ENCODE measurements around the gene DHRS2. TPM values are rescaled to one million over a fixed set of nuclear protein-coding genes. Genes with fewer than 3 reads are reported as not detected.
"Not testable (repeated sequence)": the region's sequence is repeated elsewhere in the genome, so short reads cannot be mapped to it uniquely, and the experiment has no call there.

Gene DHRS2
- total RNA-seq, 4 donors from 2014 or later: not detected

DNA sequence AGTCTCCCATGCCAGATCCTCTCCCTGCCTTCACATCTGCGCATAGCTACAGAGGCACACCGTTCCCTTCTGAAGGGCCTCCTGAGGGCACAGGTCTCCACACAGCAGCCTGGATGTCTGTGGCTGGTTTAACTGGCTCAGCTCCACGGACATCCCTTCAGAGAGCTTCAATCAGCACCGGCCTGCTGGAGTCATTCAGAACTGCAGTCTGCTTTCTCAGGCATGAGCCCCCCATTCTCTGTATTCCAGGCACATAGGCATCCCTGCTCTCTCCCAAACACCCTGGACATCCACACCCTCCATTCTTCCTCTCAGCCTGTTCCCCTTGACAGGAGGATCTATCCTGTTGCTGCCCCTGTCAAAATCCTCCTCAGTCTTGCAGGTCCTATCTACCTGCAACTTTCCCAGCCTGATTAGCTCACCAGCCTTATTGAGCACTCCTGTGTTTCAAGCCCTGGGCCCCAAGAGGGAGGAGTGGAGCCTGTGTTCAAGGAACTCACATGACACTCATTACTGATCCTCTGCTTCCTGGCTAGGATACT lies 2.9 kb upstream of the DHRS2 start:
- Histone ChIP-seq H3K27ac (no peak overlapping the region), H3K27me3 (no peaks in the 10 kb centered on the region), H3K36me3 (no peaks in the 10 kb centered on the region), H3K9me3 (no peaks in the 10 kb centered on the region), H3K4me1 (peaks cover 0 to 9% (median 3%) of the 10 kb centered on the region in 4 donors), H3K4me3 (no peak overlapping the region)
- intact Hi-C loops (cut with DNase I; ENCODE audit: low total_unique reads): no loop called here
- WGBS, 2 donors (ENCODE audit: low coverage in 1 of 2): 78 to 90% methylated on average over 2 to 4 of the region's 4 CpGs
- in situ Hi-C loops (cut with MboI; ENCODE audit: low pct_ligation_motif_present in 1 of 4, low pct_unique_long_range_greater_than_20kb in 1 of 4, low sequenced_read_pairs in 3 of 4): loop anchor here in 3 of 4 donors (25.0 kb wide), 2 partner anchors 279 to 304 kb away; no protein-coding TSS in a partner anchor
- TF ChIP-seq EP300 (IDR thresholded peaks at IDR 0.05; ENCODE audit: low read depth): no peak
- TF ChIP-seq POLR2A (IDR thresholded peaks at IDR 0.05): no peak
- TF ChIP-seq, protein P1, sequence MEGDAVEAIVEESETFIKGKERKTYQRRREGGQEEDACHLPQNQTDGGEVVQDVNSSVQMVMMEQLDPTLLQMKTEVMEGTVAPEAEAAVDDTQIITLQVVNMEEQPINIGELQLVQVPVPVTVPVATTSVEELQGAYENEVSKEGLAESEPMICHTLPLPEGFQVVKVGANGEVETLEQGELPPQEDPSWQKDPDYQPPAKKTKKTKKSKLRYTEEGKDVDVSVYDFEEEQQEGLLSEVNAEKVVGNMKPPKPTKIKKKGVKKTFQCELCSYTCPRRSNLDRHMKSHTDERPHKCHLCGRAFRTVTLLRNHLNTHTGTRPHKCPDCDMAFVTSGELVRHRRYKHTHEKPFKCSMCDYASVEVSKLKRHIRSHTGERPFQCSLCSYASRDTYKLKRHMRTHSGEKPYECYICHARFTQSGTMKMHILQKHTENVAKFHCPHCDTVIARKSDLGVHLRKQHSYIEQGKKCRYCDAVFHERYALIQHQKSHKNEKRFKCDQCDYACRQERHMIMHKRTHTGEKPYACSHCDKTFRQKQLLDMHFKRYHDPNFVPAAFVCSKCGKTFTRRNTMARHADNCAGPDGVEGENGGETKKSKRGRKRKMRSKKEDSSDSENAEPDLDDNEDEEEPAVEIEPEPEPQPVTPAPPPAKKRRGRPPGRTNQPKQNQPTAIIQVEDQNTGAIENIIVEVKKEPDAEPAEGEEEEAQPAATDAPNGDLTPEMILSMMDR (IDR thresholded peaks at IDR 0.05): no peak
- TF ChIP-seq POLR2AphosphoS5 (IDR thresholded peaks at IDR 0.05): no peak
- DNase-seq: no peak

DNA sequence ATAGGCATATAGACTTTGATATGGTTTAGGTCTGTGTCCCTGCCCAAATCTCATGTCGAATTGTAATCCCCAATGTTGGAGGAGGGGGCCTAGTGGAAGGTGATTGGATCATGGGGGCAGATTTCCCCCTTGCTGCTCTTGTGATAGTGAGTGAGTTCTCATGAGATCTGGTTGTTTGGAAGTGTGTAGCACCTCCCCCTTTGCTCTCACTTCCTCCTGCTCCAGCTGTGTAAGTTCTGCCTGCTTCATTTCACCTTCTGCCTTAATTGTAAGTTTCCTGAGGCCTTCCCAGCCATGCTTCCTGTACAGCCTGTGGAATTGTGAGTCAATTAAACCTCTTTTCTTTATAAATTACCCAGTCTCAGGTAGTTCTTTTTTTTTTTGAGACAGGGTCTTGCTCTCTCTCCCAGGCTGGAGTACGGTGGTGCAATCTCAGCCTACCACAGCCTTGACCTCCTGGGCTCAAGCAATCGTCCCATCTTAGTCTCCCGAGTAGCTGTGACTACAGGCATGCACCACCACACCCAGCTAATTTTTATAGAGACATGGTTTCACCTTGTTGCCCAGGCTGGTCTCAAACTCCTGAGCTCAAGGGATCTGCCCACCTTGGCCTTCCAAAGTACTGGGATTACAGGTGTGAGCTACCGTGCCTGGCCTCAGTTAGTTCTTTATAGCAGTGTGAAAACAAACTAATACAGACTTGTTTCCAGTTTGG lies 1.3 kb upstream of the DHRS2 start:
- DNase-seq; H3K27me3 ChIP-seq; H3K9me3 ChIP-seq; intact Hi-C loops (cut with DNase I; ENCODE audit: low total_unique reads); H3K4me3 ChIP-seq; H3K36me3 ChIP-seq; H3K27ac ChIP-seq: not testable (repeated sequence)
- H3K4me1 ChIP-seq: peaks cover 0 to 11% (median 3%) of the 10 kb centered on the region in 4 donors
- WGBS, 2 donors (ENCODE audit: low coverage in 1 of 2): 79 to 89% methylated on average over 3 to 5 of the region's 5 CpGs
- in situ Hi-C loops (cut with MboI; ENCODE audit: low pct_ligation_motif_present in 1 of 4, low pct_unique_long_range_greater_than_20kb in 1 of 4, low sequenced_read_pairs in 3 of 4): loop anchor here in 3 of 4 donors (25.0 kb wide), 2 partner anchors 277 to 302 kb away; no protein-coding TSS in a partner anchor

DNA sequence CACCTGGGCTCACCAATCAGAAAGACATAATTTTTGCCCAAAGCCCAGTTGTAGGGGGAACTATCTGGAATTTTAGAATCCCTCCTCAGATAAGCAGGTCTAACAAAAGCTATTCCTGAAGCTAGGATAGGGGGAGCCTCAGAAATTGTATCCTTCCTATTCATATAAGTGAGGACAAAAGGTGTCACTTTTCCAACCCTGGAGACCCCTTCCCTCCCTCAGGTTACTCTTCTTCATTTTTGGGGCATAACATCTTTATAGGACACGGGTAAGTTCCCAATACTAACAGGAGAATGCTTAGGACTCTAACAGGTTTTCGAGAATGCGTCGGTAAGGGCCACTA lies 1.1 kb downstream of the DHRS2 start:
- H3K9me3 ChIP-seq; H3K27me3 ChIP-seq; DNase-seq; H3K4me3 ChIP-seq; intact Hi-C loops (cut with DNase I; ENCODE audit: low total_unique reads); H3K36me3 ChIP-seq; H3K27ac ChIP-seq: not testable (repeated sequence)
- peaks cover 0 to 18% (median 12%) of the 10 kb centered on the region in 4 donors for H3K4me1 ChIP-seq
- in situ Hi-C loops (cut with MboI; ENCODE audit: low pct_ligation_motif_present in 1 of 4, low pct_unique_long_range_greater_than_20kb in 1 of 4, low sequenced_read_pairs in 3 of 4): loop anchor here in 3 of 4 donors (25.0 kb wide), 2 partner anchors 275 to 300 kb away; no protein-coding TSS in a partner anchor
- WGBS, 2 donors (ENCODE audit: low coverage in 1 of 2): 94 to 96% methylated on average over 4 of the region's 4 CpGs

GRCh38 chr14:23637655-23638413 lies 1.7 kb downstream of the DHRS2 start:
- H3K36me3 ChIP-seq; H3K27me3 ChIP-seq; intact Hi-C loops (cut with DNase I; ENCODE audit: low total_unique reads); H3K9me3 ChIP-seq; H3K27ac ChIP-seq; DNase-seq; H3K4me3 ChIP-seq: not testable (repeated sequence)
- H3K4me1 ChIP-seq: peaks cover 0 to 18% (median 10%) of the 10 kb centered on the region in 4 donors
- in situ Hi-C loops (cut with MboI; ENCODE audit: low pct_ligation_motif_present in 1 of 4, low pct_unique_long_range_greater_than_20kb in 1 of 4, low sequenced_read_pairs in 3 of 4): loop anchor here in 3 of 4 donors (25.0 kb wide), 2 partner anchors 274 to 299 kb away; no protein-coding TSS in a partner anchor
- WGBS, 2 donors (ENCODE audit: low coverage in 1 of 2): 88 to 90% methylated on average over 15 to 17 of the region's 17 CpGs

GRCh38 chr14:23638414-23639047 lies 2.4 kb downstream of the DHRS2 start:
- no peaks in the 10 kb centered on the region for H3K27me3 ChIP-seq
- no peak overlapping the region for H3K4me3 ChIP-seq
- no peaks in the 10 kb centered on the region for H3K9me3 ChIP-seq
- WGBS, 2 donors (ENCODE audit: low coverage in 1 of 2): 75 to 82% methylated on average over 2 to 8 of the region's 8 CpGs
- intact Hi-C loops (cut with DNase I; ENCODE audit: low total_unique reads) (no loop called here), in situ Hi-C loops (cut with MboI; ENCODE audit: low pct_ligation_motif_present in 1 of 4, low pct_unique_long_range_greater_than_20kb in 1 of 4, low sequenced_read_pairs in 3 of 4) (loop anchor here in 3 of 4 donors (25.0 kb wide), 2 partner anchors 274 to 299 kb away; no protein-coding TSS in a partner anchor)
- DNase-seq: no peak
- H3K27ac ChIP-seq: no peak overlapping the region
- H3K36me3 ChIP-seq: no peaks in the 10 kb centered on the region
- H3K4me1 ChIP-seq: peaks cover 0 to 18% (median 10%) of the 10 kb centered on the region in 4 donors
- no peak for TF ChIP-seq POLR2AphosphoS5 (IDR thresholded peaks at IDR 0.05)
- TF ChIP-seq, protein P1 (IDR thresholded peaks at IDR 0.05): no peak
- TF ChIP-seq POLR2A (IDR thresholded peaks at IDR 0.05): no peak
- TF ChIP-seq EP300 (IDR thresholded peaks at IDR 0.05; ENCODE audit: low read depth): no peak
